GM21390 (cell line): Measurements from ENCODE around the gene DMWD.

ENCODE experiments used
- ATAC-seq: cut with Tn5 transposase; IDR thresholded peaks from one replicate; pipeline ENCODE4 v1.9.1; 2021; ENCODE audit not compliant: unreplicated experiment

The DMWD gene

GRCh38 chr19:45770192-45771101, 22.2 kb downstream of the DMWD start:
- peak; percentile 45 for ATAC-seq

GRCh38 chr19:45769821-45770191, 22.8 kb downstream of the DMWD start:
- ATAC-seq: no peak

GRCh38 chr19:45768984-45769782, 23.5 kb downstream of the DMWD start, which contains the start of gene SIX5:
Gene SIX5 (minus strand): TSS chr19:45769252. CDS start chr19:45768844, 408 bp downstream.
- peak; percentile 41 for ATAC-seq

GRCh38 chr19:45768655-45768983, 24.0 kb downstream of the DMWD start:
- no peak for ATAC-seq

GRCh38 chr19:45767881-45768654, 24.6 kb downstream of the DMWD start:
- ATAC-seq: no peak

GRCh38 chr19:45767410-45767880, 25.2 kb downstream of the DMWD start:
- no peak for ATAC-seq

- no peak for ATAC-seq
Observed at GRCh38 chr19:45766869-45767346, 25.7 kb downstream of the DMWD start.

GRCh38 chr19:45766296-45766868, 26.3 kb downstream of the DMWD start:
- ATAC-seq: no peak

- no peak for ATAC-seq
Observed at GRCh38 chr19:45765702-45766295, 26.8 kb downstream of the DMWD start.

GRCh38 chr19:45764945-45765701, 27.5 kb downstream of the DMWD start:
- ATAC-seq: no peak

GRCh38 chr19:45764475-45764874, 28.2 kb downstream of the DMWD start:
- ATAC-seq: no peak

GRCh38 chr19:45763691-45764294, 28.9 kb downstream of the DMWD start:
- no peak for ATAC-seq

GRCh38 chr19:45762870-45763631, 29.6 kb downstream of the DMWD start:
- no peak for ATAC-seq

- ATAC-seq: no peak
Observed at GRCh38 chr19:45761714-45762113, 30.9 kb downstream of the DMWD start.

- ATAC-seq: no peak
Observed at GRCh38 chr19:45758921-45759320, 33.7 kb downstream of the DMWD start.

GRCh38 chr19:45757695-45758094, 35.0 kb downstream of the DMWD start:
- ATAC-seq: no peak

GRCh38 chr19:45754323-45754722, 38.3 kb downstream of the DMWD start:
- no peak for ATAC-seq

GRCh38 chr19:45753548-45753947, 39.1 kb downstream of the DMWD start:
- ATAC-seq: no peak
